GM23248 (cell line): ENCODE measurements around the gene XPA. TPM values are rescaled to one million over a fixed set of nuclear protein-coding genes. Genes with fewer than 3 reads are reported as not detected.

Source experiments
- DNase-seq: peaks from one replicate; pipeline ENCODE4 v3.0.0-alpha.2; 2015
- H2AFZ ChIP-seq: fragments of 200-600 bp; sonication (generic); 2 replicates; pipeline ENCODE4 v1.6.1; 2016; ENCODE audit warnings: antibody characterized with exemption
- H3F3A ChIP-seq: fragments of 200-600 bp; sonication (generic); 2 replicates; pipeline ENCODE4 v1.6.1; 2016; ENCODE audit warnings: mild to moderate bottlenecking, antibody characterized with exemption, mixed run types; ENCODE audit not compliant: insufficient read depth
- H3K27ac ChIP-seq: fragments of 200-600 bp; sonication (generic); 2 replicates; pipeline ENCODE4 v1.5.1; 2016; ENCODE audit warnings: mild to moderate bottlenecking
- H3K27me3 ChIP-seq: fragments of 200-600 bp; sonication (generic); replicated peaks from 2 replicates; pipeline ENCODE4 v1.6.1; 2016; ENCODE audit warnings: mild to moderate bottlenecking; ENCODE audit not compliant: insufficient read depth
- H3K36me3 ChIP-seq: fragments of 200-600 bp; sonication (generic); 2 replicates; pipeline ENCODE4 v1.6.1; 2016; ENCODE audit warnings: low read depth, mild to moderate bottlenecking
- H3K4me1 ChIP-seq: fragments of 200-600 bp; sonication (generic); 2 replicates; pipeline ENCODE4 v1.6.1; 2016; ENCODE audit warnings: mild to moderate bottlenecking; ENCODE audit not compliant: insufficient read depth
- H3K4me2 ChIP-seq: fragments of 200-600 bp; sonication (generic); one replicate; pipeline ENCODE4 v1.6.1; 2016; ENCODE audit warnings: mild to moderate bottlenecking; ENCODE audit not compliant: unreplicated experiment
- H3K4me3 ChIP-seq: fragments of 200-600 bp; sonication (generic); 2 replicates; pipeline ENCODE4 v1.5.1; 2016; ENCODE audit warnings: mild to moderate bottlenecking
- H3K79me2 ChIP-seq: fragments of 200-600 bp; sonication (generic); 2 replicates; pipeline ENCODE4 v1.6.1; 2016; ENCODE audit warnings: mild to moderate bottlenecking; ENCODE audit not compliant: insufficient read depth
- H3K9ac ChIP-seq: fragments of 200-600 bp; sonication (generic); 2 replicates; pipeline ENCODE4 v1.6.1; 2016; ENCODE audit warnings: mild to moderate bottlenecking
- H3K9me2 ChIP-seq: fragments of 200-600 bp; sonication (generic); 2 replicates; pipeline ENCODE4 v1.6.1; 2016; ENCODE audit warnings: mixed run types, mild to moderate bottlenecking, moderate library complexity; ENCODE audit not compliant: insufficient read depth
- H3K9me3 ChIP-seq: fragments of 200-600 bp; sonication (generic); one replicate; pipeline ENCODE4 v1.6.1; 2017; ENCODE audit warnings: low read depth
- H4K20me1 ChIP-seq: fragments of 200-600 bp; sonication (generic); 2 replicates; pipeline ENCODE4 v1.6.0; 2016; ENCODE audit not compliant: insufficient read depth
- EZH2 ChIP-seq: fragments of 200-600 bp; sonication (generic); IDR thresholded peaks from 2 replicates; pipeline ENCODE4 v1.6.1; 2018; ENCODE audit warnings: antibody characterized with exemption, mild to moderate bottlenecking; ENCODE audit not compliant: insufficient read depth, poor library complexity, severe bottlenecking
- EZH2phosphoT487 ChIP-seq: fragments of 200-600 bp; sonication (generic); IDR thresholded peaks from 2 replicates; pipeline ENCODE4 v1.6.1; 2018; ENCODE audit warnings: antibody characterized with exemption, moderate library complexity, mild to moderate bottlenecking, low read depth; ENCODE audit not compliant: insufficient read depth
- WGBS, 2 experiments: methylation state at CpG; one replicate each; pipeline ENCODE4 v1.1.6; 2015 to 2017; ENCODE audit warnings: low lambda C conversion rate in 2 of 2, low coverage in 1 of 2; ENCODE audit errors: missing lambda C conversion rate in 2 of 2; 5-methylcytosine and 5-hydroxymethylcytosine counted together
- in situ Hi-C: fragments of 300-500 bp; cut with MboI; formaldehyde crosslinking; loops from 2 replicates; pipeline ENCODE4 v1.15.0; 2020
- polyA plus RNA-seq: library from polyadenylated mRNA; unstranded; fragments of >200 nt; fragmentation: Nextera tagmentation; extraction: Ambion mirVana; gene quantifications from 2 replicates; pipeline ENCODE4 v1.2.1, GENCODE V29; 2016
- total RNA-seq: library from RNA; depleted of rRNA; stranded (reverse); fragments of >200 nt; shearing (Covaris generic); gene quantifications from 2 replicates; pipeline ENCODE4 v1.2.3, GENCODE V29; 2014

The XPA gene
- total and polyA plus RNA-seq, 2 experiments from 2014 or later = 8.0 to 17.4 TPM

DNA sequence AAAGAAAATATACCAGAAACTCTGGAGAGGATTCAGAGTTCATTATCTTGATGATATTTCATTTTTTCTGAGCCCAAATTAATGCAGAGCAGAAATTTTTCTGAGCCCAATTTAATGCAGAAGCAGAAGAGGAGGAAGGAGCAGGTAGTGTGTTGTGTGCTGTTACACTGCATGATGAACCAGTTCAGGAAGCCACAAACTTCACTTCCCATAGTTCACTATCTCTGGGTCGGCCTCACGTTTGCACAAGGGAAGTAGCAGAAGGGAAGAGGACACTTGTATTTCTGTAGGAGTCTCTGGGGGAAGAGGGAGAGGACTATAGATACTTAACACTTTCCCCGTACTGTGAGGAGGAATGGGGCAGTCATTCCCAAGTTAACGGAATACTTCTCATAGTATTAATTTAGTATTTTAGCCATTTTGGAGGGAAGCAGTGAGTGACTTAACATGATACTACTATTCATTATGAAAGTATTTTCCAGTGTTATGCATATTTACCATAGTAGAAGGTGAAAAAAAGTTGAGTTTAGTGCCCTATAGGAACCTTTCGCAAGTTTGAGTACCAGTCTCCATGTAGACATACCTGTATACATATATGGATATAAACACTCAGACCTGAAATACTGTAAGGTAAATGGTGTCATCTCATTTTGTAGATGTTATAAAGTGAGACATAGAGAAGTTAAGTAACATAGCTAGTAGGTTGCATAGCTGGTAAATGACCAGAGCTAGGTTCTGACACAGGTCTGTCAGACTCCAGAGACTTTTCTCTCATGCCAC, 30.0 kb downstream of the XPA start:
- Histone ChIP-seq H3K36me3 (peaks cover 92% of the 10 kb centered on the region), H3K9me3 (no peaks in the 10 kb centered on the region), H3K4me3 (no peak overlapping the region), H3K9ac (no peak overlapping the region), H3K4me1 (no peaks in the 10 kb centered on the region), H3F3A (peaks cover 35% of the 10 kb centered on the region), H3K27me3 (no peaks in the 10 kb centered on the region), H3K9me2 (no peaks in the 10 kb centered on the region), H4K20me1 (no peaks in the 10 kb centered on the region), H2AFZ (no peak overlapping the region), H3K27ac (no peak overlapping the region), H3K4me2 (no peak overlapping the region), H3K79me2 (peaks cover 3% of the 10 kb centered on the region; the same call in 1 of the 2 replicates)
- in situ Hi-C loops = no loop called here
- no peak for DNase-seq
- TF ChIP-seq EZH2phosphoT487 (no peak), EZH2 (no peak)
- 80 to 88% methylated on average over 5 of the region's 5 CpGs for WGBS, 2 experiments

DNA sequence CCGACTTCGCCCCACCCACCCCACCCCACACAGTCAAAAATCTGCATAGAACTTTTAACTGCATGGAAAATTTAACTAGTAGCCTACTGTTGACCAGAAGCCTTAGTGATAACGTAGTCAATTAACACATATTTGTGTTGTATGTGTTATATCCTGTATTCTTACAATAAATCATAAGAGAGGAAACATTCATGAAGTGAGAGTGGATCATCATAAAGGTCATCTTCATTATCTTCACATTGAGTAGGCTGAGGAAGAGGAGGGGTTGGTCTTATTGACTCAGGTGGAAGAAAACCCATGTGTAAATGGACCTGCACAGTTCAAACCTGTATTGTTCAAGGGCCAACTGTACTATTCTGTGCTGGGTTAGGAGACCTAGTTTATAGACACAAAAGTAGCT, 31.4 kb downstream of the XPA start:
- Histone ChIP-seq H3K27ac (no peak overlapping the region), H3K9ac (no peak overlapping the region), H3K79me2 (peaks cover 12% of the 10 kb centered on the region; the same call in 1 of the 2 replicates), H3K9me3 (no peaks in the 10 kb centered on the region), H2AFZ (no peak overlapping the region), H3F3A (peaks cover 26% of the 10 kb centered on the region), H3K4me1 (no peaks in the 10 kb centered on the region), H4K20me1 (no peaks in the 10 kb centered on the region), H3K9me2 (no peaks in the 10 kb centered on the region), H3K27me3 (no peaks in the 10 kb centered on the region), H3K36me3 (peaks cover 92% of the 10 kb centered on the region), H3K4me3 (no peak overlapping the region), H3K4me2 (no peak overlapping the region)
- in situ Hi-C loops = no loop called here
- 98 to 100% methylated on average over 3 of the region's 3 CpGs for WGBS, 2 experiments
- TF ChIP-seq EZH2phosphoT487 (no peak), EZH2 (no peak)
- DNase-seq = no peak

DNA sequence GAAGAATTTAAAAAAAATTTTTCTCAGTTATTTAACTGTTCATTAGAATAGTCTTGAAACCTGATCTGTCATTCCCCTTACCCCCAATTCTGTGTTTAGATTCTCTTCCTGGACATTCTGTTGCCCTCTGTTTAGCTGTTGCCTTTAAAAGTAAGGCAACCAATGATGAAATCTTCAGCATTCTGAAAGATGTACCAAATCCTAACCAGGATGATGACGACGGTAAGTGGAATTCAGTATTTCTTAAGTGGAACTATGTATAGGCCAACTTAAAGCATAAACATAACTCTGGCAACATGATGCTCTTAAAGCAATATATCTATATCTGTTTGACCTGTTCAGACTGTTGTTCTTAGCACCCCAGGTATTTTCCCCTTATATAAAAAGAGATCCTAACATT, 36.3 kb downstream of the XPA start:
- H3K79me2 ChIP-seq = peaks cover 12% of the 10 kb centered on the region; the same call in 1 of the 2 replicates
- H4K20me1 ChIP-seq = no peaks in the 10 kb centered on the region
- in situ Hi-C loops = no loop called here
- H3K36me3 ChIP-seq = peaks cover 85% of the 10 kb centered on the region
- H3K27ac ChIP-seq = no peak overlapping the region
- H3K4me3 ChIP-seq = no peak overlapping the region
- H3K4me2 ChIP-seq = no peak overlapping the region
- 92 to 98% methylated on average over 2 of the region's 2 CpGs for WGBS, 2 experiments
- no peak overlapping the region for H2AFZ ChIP-seq
- no peak for TF ChIP-seq EZH2
- TF ChIP-seq EZH2phosphoT487 = no peak
- no peaks in the 10 kb centered on the region for H3K9me2 ChIP-seq
- DNase-seq = no peak
- no peaks in the 10 kb centered on the region for H3F3A ChIP-seq
- H3K4me1 ChIP-seq = no peaks in the 10 kb centered on the region
- no peaks in the 10 kb centered on the region for H3K9me3 ChIP-seq
- H3K27me3 ChIP-seq = no peaks in the 10 kb centered on the region
- no peak overlapping the region for H3K9ac ChIP-seq

DNA sequence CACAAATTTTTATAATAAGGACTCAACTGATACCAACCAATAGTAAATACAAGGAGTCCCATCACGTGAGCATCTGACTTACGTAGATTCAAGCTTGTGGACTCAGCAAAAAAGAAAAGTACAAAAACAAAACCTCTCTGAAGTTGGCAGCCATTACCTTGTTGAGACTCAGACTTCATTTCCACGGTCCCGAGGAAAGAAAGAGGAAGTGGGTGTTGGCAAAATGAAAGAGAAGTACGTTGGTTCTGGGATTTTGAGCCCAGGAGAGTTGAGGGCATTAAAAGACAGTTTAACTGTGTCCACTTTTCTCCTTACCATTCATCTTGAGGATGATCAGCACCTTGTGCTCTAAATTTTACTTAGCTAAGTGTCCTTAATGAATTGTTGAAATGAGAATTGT, 36.8 kb downstream of the XPA start:
- in situ Hi-C loops = no loop called here
- WGBS, 2 experiments = 81 to 86% methylated on average over 5 of the region's 5 CpGs
- Histone ChIP-seq H3K4me3 (no peak overlapping the region), H3F3A (no peaks in the 10 kb centered on the region), H3K27me3 (no peaks in the 10 kb centered on the region), H3K27ac (no peak overlapping the region), H3K4me1 (no peaks in the 10 kb centered on the region), H3K79me2 (peaks cover 12% of the 10 kb centered on the region; the same call in 1 of the 2 replicates), H3K4me2 (no peak overlapping the region), H2AFZ (no peak overlapping the region), H4K20me1 (no peaks in the 10 kb centered on the region), H3K9me2 (no peaks in the 10 kb centered on the region), H3K36me3 (peaks cover 88% of the 10 kb centered on the region), H3K9ac (no peak overlapping the region), H3K9me3 (no peaks in the 10 kb centered on the region)
- no peak for DNase-seq
- TF ChIP-seq EZH2phosphoT487 (no peak), EZH2 (no peak)
